22Rv1 (cell line): ENCODE results near the gene POF1B.
A peak's percentile ranks its signal among the peaks of the same experiment; 100 is the strongest.
"Not testable (repeated sequence)": the region's sequence is repeated elsewhere in the genome, so short reads cannot be mapped to it uniquely, and the experiment has no call there.

Experiments
- H3K27ac ChIP-seq: fragments of 450-650 bp; 2 replicates; pipeline ENCODE4 v1.5.1; 2017
- CTCF ChIP-seq: fragments of 450-650 bp; IDR thresholded peaks from 2 replicates; pipeline ENCODE4 v1.5.1; 2017; ENCODE audit warnings: mild to moderate bottlenecking
- ZFX ChIP-seq: fragments of 450-650 bp; IDR thresholded peaks from 2 replicates; pipeline ENCODE4 v1.6.1; 2017; ENCODE audit warnings: antibody characterized with exemption, borderline replicate concordance

Gene POF1B

DNA sequence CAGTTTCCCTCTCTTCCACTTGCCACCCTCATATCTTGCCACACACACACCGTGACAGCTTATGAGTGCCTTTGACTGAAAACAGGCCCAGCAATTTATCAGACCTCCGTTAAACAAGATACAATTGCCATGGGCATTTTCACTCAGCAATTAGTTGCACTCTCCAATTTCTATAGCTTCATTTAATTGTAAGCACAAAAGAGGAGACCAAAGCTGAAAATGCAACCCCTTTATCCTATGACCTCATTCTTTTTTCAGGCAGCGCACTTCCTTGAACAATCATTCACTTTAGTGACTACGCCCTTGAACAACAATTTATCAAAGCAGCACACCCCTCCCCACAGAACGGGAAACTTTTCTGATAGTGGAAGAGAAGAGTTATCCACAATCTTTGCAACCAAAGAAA, 4.1 kb downstream of the POF1B start:
- no peak for TF ChIP-seq ZFX
- no peak for TF ChIP-seq CTCF
- H3K27ac ChIP-seq: no peak overlapping the region

- TF ChIP-seq CTCF (no peak), ZFX (no peak)
- no peak overlapping the region for H3K27ac ChIP-seq
Observed at GRCh38 chrX:85365370-85365995, 14.0 kb downstream of the POF1B start.

- TF ChIP-seq ZFX: no peak
- TF ChIP-seq CTCF: no peak
- peak overlapping the region; percentile 60 for H3K27ac ChIP-seq
Observed at GRCh38 chrX:85359051-85359450, 20.4 kb downstream of the POF1B start.

- TF ChIP-seq CTCF (no peak), ZFX (no peak)
- no peak overlapping the region for H3K27ac ChIP-seq
Observed at GRCh38 chrX:85345523-85345922, 33.9 kb downstream of the POF1B start.

GRCh38 chrX:85327060-85327333, 52.5 kb downstream of the POF1B start:
- H3K27ac ChIP-seq: no peak overlapping the region
- TF ChIP-seq CTCF: no peak
- TF ChIP-seq ZFX: no peak

GRCh38 chrX:85326234-85327059, 53.0 kb downstream of the POF1B start:
- TF ChIP-seq CTCF: no peak
- no peak for TF ChIP-seq ZFX
- H3K27ac ChIP-seq: no peak overlapping the region

GRCh38 chrX:85311348-85311747, 68.1 kb downstream of the POF1B start:
- not testable (repeated sequence) for H3K27ac ChIP-seq
